ENCODE results near the gene CITED2. TPM values are rescaled to one million over a fixed set of nuclear protein-coding genes. Genes with fewer than 3 reads are reported as not detected.

The CITED2 gene
- total RNA-seq, 1 experiment from 2014 or later = 63.4 TPM

GRCh38 chr6:139375226-139376016 is 973 bp upstream of the CITED2 start (continued):
- TF ChIP-seq ZNF532 (CRISPR knock-in tag; IDR thresholded peaks at IDR 0.05; ENCODE audit: borderline replicate concordance) (no peak), SMAD4 (CRISPR knock-in tag; IDR thresholded peaks at IDR 0.05) (no peak), ATF6 (CRISPR knock-in tag; IDR thresholded peaks at IDR 0.05) (no peak), ATF1 (CRISPR knock-in tag; IDR thresholded peaks at IDR 0.05) (no peak), MYBL2 (CRISPR knock-in tag; IDR thresholded peaks at IDR 0.05) (no peak; the same call in 1 of the 2 replicates), GTF2I (CRISPR knock-in tag; conservative IDR thresholded peaks at IDR 0.05) (no peak), GABPB1 (CRISPR knock-in tag; IDR thresholded peaks at IDR 0.05) (peak; percentile 83; the same call in 1 of the 2 replicates), FOXJ3 (CRISPR knock-in tag; IDR thresholded peaks at IDR 0.05; ENCODE audit: borderline replicate concordance) (no peak), EMX1 (CRISPR knock-in tag; IDR thresholded peaks at IDR 0.05) (no peak), PRDM15 (CRISPR knock-in tag; IDR thresholded peaks at IDR 0.05) (peak; percentile 99), E2F1 (CRISPR knock-in tag; IDR thresholded peaks at IDR 0.05) (no peak), ESRRA (CRISPR knock-in tag; IDR thresholded peaks at IDR 0.05; ENCODE audit: borderline replicate concordance) (no peak), ZNF416 (CRISPR knock-in tag; IDR thresholded peaks at IDR 0.05) (no peak), MLX (CRISPR knock-in tag; IDR thresholded peaks at IDR 0.05) (no peak), E2F5 (CRISPR knock-in tag; IDR thresholded peaks at IDR 0.05) (0 out of 2 replicates have a peak, but pooled peaks have one; percentile 24), PREB (CRISPR knock-in tag; IDR thresholded peaks at IDR 0.05; ENCODE audit: borderline replicate concordance) (peak; percentile 36; the same call in 1 of the 2 replicates), NFYB (CRISPR knock-in tag; conservative IDR thresholded peaks at IDR 0.05; ENCODE audit: low read depth) (no peak), USF1 (CRISPR knock-in tag; IDR thresholded peaks at IDR 0.05) (no peak), NFE2L1 (CRISPR knock-in tag; IDR thresholded peaks at IDR 0.05) (no peak), ZSCAN18 (CRISPR knock-in tag; IDR thresholded peaks at IDR 0.05) (no peak), SP1 (CRISPR knock-in tag; conservative IDR thresholded peaks at IDR 0.05) (peak; percentile 70), NFATC4 (CRISPR knock-in tag; IDR thresholded peaks at IDR 0.05) (no peak)

All from WTC11 (cell line).